Adrenal gland (tissue), 12 donors: ENCODE results near the gene GAMT. TPM values are rescaled to one million over a fixed set of nuclear protein-coding genes. Genes with fewer than 3 reads are reported as not detected.

ENCODE experiments used
- DNase-seq, 7 donors: peaks; one replicate each; pipeline ENCODE4 v3.0.0-alpha.2; 2019 to 2020
- H3K27ac ChIP-seq, 5 donors: fragments of 200-600 bp; sonication (generic) in 4 of 5; 1 replicate in 3 of 5; 2 replicates in 2 of 5; pipeline versions ENCODE4 v1.5.1 to v1.8.0; 2016 to 2020; ENCODE audit warnings: mild to moderate bottlenecking in 1 of 5
- H3K27me3 ChIP-seq: fragments of 200-600 bp; 2 replicates; pipeline ENCODE4 v1.8.0; 2021
- H3K36me3 ChIP-seq, 2 donors: fragments of 200-600 bp; replicated peaks in 1 of 2; 1 replicate in 1 of 2; 2 replicates in 1 of 2; pipeline versions ENCODE4 v1.5.1 to v1.8.0; 2018 to 2022
- H3K4me1 ChIP-seq, 2 donors: fragments of 200-600 bp; replicated peaks in 1 of 2; 1 replicate in 1 of 2; 2 replicates in 1 of 2; pipeline versions ENCODE4 v1.5.1 to v1.8.0; 2018 to 2021
- H3K4me3 ChIP-seq, 4 donors: fragments of 200-600 bp; sonication (generic) in 3 of 4; one replicate each; pipeline ENCODE4 v1.5.1; 2016 to 2018
- H3K9me3 ChIP-seq, 3 donors: fragments of 200-600 bp; sonication (generic) in 1 of 3; replicated peaks in 1 of 3; 1 replicate in 2 of 3; 2 replicates in 1 of 3; pipeline versions ENCODE4 v1.5.1 to v1.8.0; 2016 to 2021
- CTCF ChIP-seq, 6 experiments: fragments of 450-650 bp in 4 of 6; fragments of 200-600 bp in 2 of 6; sonication (generic) in 1 of 6; IDR thresholded peaks; 1 replicate in 5 of 6; 2 replicates in 1 of 6; pipeline versions ENCODE4 v1.5.1 to v1.8.0; 2016 to 2021; ENCODE audit warnings: antibody characterized with exemption in 6 of 6, mild to moderate bottlenecking in 2 of 6, moderate library complexity in 1 of 6
- POLR2A ChIP-seq, 2 donors: fragments of 450-650 bp; IDR thresholded peaks; one replicate each; pipeline ENCODE4 v1.6.1; 2017; ENCODE audit warnings: antibody characterized with exemption in 2 of 2, mild to moderate bottlenecking in 2 of 2, moderate library complexity in 1 of 2
- WGBS, 4 donors: extraction: QIAGEN DNeasy Blood & Tissue Kit in 2 of 4; methylation state at CpG; one replicate each; pipeline versions ENCODE4 v1.1.5 to v1.1.7; 2013 to 2017; 5-methylcytosine and 5-hydroxymethylcytosine counted together
- intact Hi-C, 2 donors: fragments of 100-400 bp; cut with DNase I; formaldehyde crosslinking; loops; one replicate each; pipeline versions ENCODE4 v1.14.1 to v1.15.0; 2022 to 2023
- polyA plus RNA-seq, 3 donors: library from polyadenylated mRNA; stranded (reverse); fragments of 200-250 nt in 2 of 3; fragments of 350-450 nt in 1 of 3; fragmentation: Illumina TruSeq in 1 of 3; extraction: RNeasy Lipid Tissue Mini Kit (QIAGEN cat#74804) in 1 of 3; gene quantifications; one replicate each; pipeline ENCODE4 v1.2.3, GENCODE V29; 2013 to 2014
- total RNA-seq, 9 donors: library from RNA; depleted of rRNA in 4 of 9; stranded (reverse); fragments of >200 nt in 4 of 9; fragments of 120-200 nt in 1 of 9; fragmentation: NEBNext Ultra II Directional in 1 of 9; extraction: Animal tissue kit (Norgen Biotek cat#: 25700) in 1 of 9; gene quantifications; one replicate each; pipeline versions ENCODE4 v1.1.0 to v1.2.4, GENCODE V29; 2013 to 2023
- donor health status: healthy with polysubstance abuse.
- donor health status: Bipolar disorder and iron deficiency.
- donor health status: DM: yes; HTN: yes; CAD: no.
- donor health status: DM: no; HTN: no; CAD: no.
- donor health status: DM: no; HTN: no; CAD: no.
- donor health status: DM: yes; HTN: yes; CAD: no.

The GAMT gene
- total and polyA plus RNA-seq, 12 donors = 7.4 to 96.9 (median 36.3) TPM

- peak; percentile 98 to 99 (median 99) for DNase-seq
- peak in 5 of 6 experiments; percentile 42 to 65 (median 45) for TF ChIP-seq CTCF (IDR thresholded peaks at IDR 0.05)
- peak; percentile 37 to 62 for TF ChIP-seq POLR2A (IDR thresholded peaks at IDR 0.05)
- WGBS, 4 donors = 0 to 1% (median 0%) methylated on average over 3 to 72 of the region's 72 CpGs
- Histone ChIP-seq H3K4me1 (peaks cover 28 to 30% of the 10 kb centered on the region in 2 donors), H3K9me3 (no peaks in the 10 kb centered on the region), H3K36me3 (no peaks in the 10 kb centered on the region), H3K27ac (peak overlapping the region in 3 of 5 donors; percentile 94 to 99 (median 94)), H3K27me3 (no peaks in the 10 kb centered on the region), H3K4me3 (peak overlapping the region in 2 of 4 donors; percentile 9 to 99)
- intact Hi-C loops = no loop called here
Measured at GRCh38 chr19:1406774-1407527, 5.6 kb upstream of the GAMT start.

- WGBS, 4 donors = 50 to 62% (median 54%) methylated on average over 7 to 25 of the region's 25 CpGs
- DNase-seq = no peak
- no peaks in the 10 kb centered on the region for H3K36me3 ChIP-seq
- H3K4me3 ChIP-seq = no peak overlapping the region
- no peak overlapping the region for H3K27ac ChIP-seq
- TF ChIP-seq POLR2A (IDR thresholded peaks at IDR 0.05) (no peak), CTCF (IDR thresholded peaks at IDR 0.05) (no peak)
- H3K4me1 ChIP-seq = peaks cover 10 to 19% of the 10 kb centered on the region in 2 donors
- H3K27me3 ChIP-seq = no peaks in the 10 kb centered on the region
- no peaks in the 10 kb centered on the region for H3K9me3 ChIP-seq
- intact Hi-C loops = no loop called here
Measured at GRCh38 chr19:1402411-1403070, 1.2 kb upstream of the GAMT start.

- H3K36me3 ChIP-seq = no peaks in the 10 kb centered on the region
- no peak for DNase-seq
- H3K4me1 ChIP-seq = peaks cover 10 to 19% of the 10 kb centered on the region in 2 donors
- WGBS, 4 donors = 54 to 58% (median 57%) methylated on average over 11 of the region's 11 CpGs
- intact Hi-C loops = no loop called here
- H3K27ac ChIP-seq = no peak overlapping the region
- H3K4me3 ChIP-seq = peak overlapping the region in 2 of 4 donors; percentile 57 to 79
- no peak for TF ChIP-seq CTCF (IDR thresholded peaks at IDR 0.05)
- no peaks in the 10 kb centered on the region for H3K9me3 ChIP-seq
- H3K27me3 ChIP-seq = no peaks in the 10 kb centered on the region
Measured at GRCh38 chr19:1401889-1402217, 511 bp upstream of the GAMT start.

GRCh38 chr19:1400281-1401137 lies 833 bp downstream of the GAMT start:
- Histone ChIP-seq H3K9me3 (no peaks in the 10 kb centered on the region), H3K36me3 (no peaks in the 10 kb centered on the region), H3K4me1 (peaks cover 10 to 19% of the 10 kb centered on the region in 2 donors), H3K27ac (peak overlapping the region in 1 of 5 donors; percentile 45), H3K27me3 (no peaks in the 10 kb centered on the region), H3K4me3 (peak overlapping the region in 2 of 4 donors; percentile 57 to 79)
- peak in 6 of 7 donors; percentile 69 to 82 (median 75) for DNase-seq
- TF ChIP-seq POLR2A (IDR thresholded peaks at IDR 0.05) (peak in 1 of 2 donors; percentile 44), CTCF (IDR thresholded peaks at IDR 0.05) (no peak)
- WGBS, 4 donors = 17 to 55% (median 20%) methylated on average over 2 to 36 of the region's 36 CpGs
- intact Hi-C loops = no loop called here
